H1 (cell line): ENCODE results near the gene GOLGA3. TPM values are rescaled to one million over a fixed set of nuclear protein-coding genes. Genes with fewer than 3 reads are reported as not detected.
"Not testable (repeated sequence)": the region's sequence is repeated elsewhere in the genome, so short reads cannot be mapped to it uniquely, and the experiment has no call there.

Experiments
- CTCF ChIA-PET: fragments of 300-600 bp; sonication (Branson Sonifier 250); formaldehyde crosslinking; loops from one replicate; lab custom pipeline; 2021; ENCODE audit not compliant: partially characterized antibody; lab: Charles Lee
- POLR2A ChIA-PET: fragments of 300-600 bp; sonication (Branson Sonifier 250); formaldehyde crosslinking; loops from one replicate; lab custom pipeline; 2021; ENCODE audit warnings: inconsistent platforms; ENCODE audit not compliant: partially characterized antibody; lab: Charles Lee
- DNase-seq, 2 experiments: peaks; one replicate each; pipeline versions ENCODE4 v3.0.0 to v3.0.0-alpha.2; 2010 to 2022; ENCODE audit warnings: low spot score in 2 of 2, low read depth in 1 of 2, mixed read lengths in 1 of 2
- FAIRE-seq: peaks from 2 replicates; lab custom pipeline; 2011; peaks lifted over from hg19 to GRCh38; lab: Jason Lieb, UNC
- H2AFZ ChIP-seq: 2 replicates; pipeline ENCODE4 v1.8.1; 2012; ENCODE audit warnings: low read length, inconsistent platforms
- H2AK5ac ChIP-seq: 2 replicates; pipeline ENCODE4 v1.6.1; 2013; ENCODE audit warnings: low read depth, low read length
- H2BK120ac ChIP-seq: replicated peaks from 2 replicates; pipeline ENCODE3; 2013; ENCODE audit warnings: low read depth, low read length, inconsistent platforms
- H2BK12ac ChIP-seq: 2 replicates; pipeline ENCODE4 v1.6.1; 2013; ENCODE audit warnings: low read depth, low read length
- H2BK15ac ChIP-seq: 2 replicates; pipeline ENCODE4 v1.6.1; 2013; ENCODE audit warnings: low read length
- H2BK20ac ChIP-seq: 2 replicates; pipeline ENCODE4 v1.6.1; 2013; ENCODE audit warnings: low read length
- H2BK5ac ChIP-seq: 2 replicates; pipeline ENCODE4 v1.6.1; 2013; ENCODE audit warnings: low read depth, low read length
- H3K14ac ChIP-seq: 2 replicates; pipeline ENCODE4 v1.6.1; 2013; ENCODE audit warnings: inconsistent platforms; ENCODE audit not compliant: insufficient read length
- H3K18ac ChIP-seq: 2 replicates; pipeline ENCODE4 v1.6.1; 2013; ENCODE audit warnings: low read length; ENCODE audit errors: extremely low read depth
- H3K23ac ChIP-seq: 2 replicates; pipeline ENCODE4 v1.6.1; 2013; ENCODE audit warnings: inconsistent platforms; ENCODE audit not compliant: insufficient read length
- H3K23me2 ChIP-seq: 2 replicates; pipeline ENCODE4 v1.6.1; 2013; ENCODE audit warnings: low read depth, low read length
- H3K27ac ChIP-seq: 2 replicates; pipeline ENCODE4 v1.6.1; 2011; ENCODE audit warnings: low read depth, low read length, inconsistent platforms
- H3K27me3 ChIP-seq, 4 experiments: replicated peaks in 1 of 4; 1 replicate in 1 of 4; 2 replicates in 3 of 4; pipeline versions ENCODE4 v1.6.1 to v1.8.1; 2011 to 2013; ENCODE audit warnings: low read length in 3 of 4, mild to moderate bottlenecking in 3 of 4, inconsistent platforms in 2 of 4, mixed read lengths in 2 of 4, moderate library complexity in 1 of 4; ENCODE audit not compliant: control insufficient read depth in 3 of 4, insufficient read depth in 3 of 4; ENCODE audit errors: extremely low read depth in 1 of 4
- H3K36me3 ChIP-seq, 4 experiments: 2 replicates each; pipeline versions ENCODE4 v1.6.1 to v1.8.1; 2011 to 2013; ENCODE audit warnings: mild to moderate bottlenecking in 4 of 4, low read length in 3 of 4, moderate library complexity in 2 of 4, control low read depth in 1 of 4, inconsistent platforms in 1 of 4; ENCODE audit not compliant: insufficient read depth in 4 of 4, control insufficient read depth in 2 of 4
- H3K4ac ChIP-seq: replicated peaks from 2 replicates; pipeline ENCODE3; 2013; ENCODE audit warnings: low read length, low read depth, mixed read lengths, inconsistent platforms; ENCODE audit not compliant: insufficient read length
- H3K4me1 ChIP-seq, 4 experiments: replicated peaks in 1 of 4; 1 replicate in 1 of 4; 2 replicates in 3 of 4; pipeline versions ENCODE4 v1.6.1 to v1.8.1; 2011 to 2013; ENCODE audit warnings: low read length in 3 of 4, inconsistent platforms in 2 of 4, mixed read lengths in 1 of 4; ENCODE audit not compliant: insufficient read depth in 4 of 4, control insufficient read depth in 3 of 4
- H3K4me2 ChIP-seq, 2 experiments: 2 replicates each; pipeline versions ENCODE4 v1.6.1 to v1.8.1; 2011 to 2013; ENCODE audit warnings: low read depth in 2 of 2, low read length in 2 of 2, control low read depth in 1 of 2, inconsistent platforms in 1 of 2, mild to moderate bottlenecking in 1 of 2; ENCODE audit not compliant: insufficient read depth in 1 of 2
- H3K4me3 ChIP-seq, 4 experiments: fragments of 200-600, 300-600 bp in 1 of 4; sonication (generic), shearing (Covaris generic), sonication (Bioruptor Twin) in 1 of 4; 2 replicates each; pipeline versions ENCODE4 v1.5.1 to v1.8.1; 2011 to 2016; ENCODE audit warnings: low read length in 4 of 4, low read depth in 3 of 4, control low read depth in 2 of 4, inconsistent platforms in 2 of 4, mild to moderate bottlenecking in 2 of 4, mixed read lengths in 1 of 4, moderate library complexity in 1 of 4; ENCODE audit not compliant: insufficient read depth in 2 of 4; ENCODE audit errors: extremely low read depth in 1 of 4
- H3K56ac ChIP-seq: replicated peaks from 2 replicates; pipeline ENCODE3; 2013; ENCODE audit warnings: low read depth, mild to moderate bottlenecking, mixed read lengths, low read length, inconsistent platforms; ENCODE audit not compliant: insufficient read length
- H3K79me1 ChIP-seq: 2 replicates; pipeline ENCODE4 v1.6.1; 2013; ENCODE audit warnings: low read depth, low read length, control low read depth
- H3K79me2 ChIP-seq, 2 experiments: 2 replicates each; pipeline versions ENCODE4 v1.6.1 to v1.8.1; 2012 to 2013; ENCODE audit warnings: low read length in 2 of 2, mild to moderate bottlenecking in 2 of 2, inconsistent platforms in 1 of 2; ENCODE audit not compliant: insufficient read depth in 2 of 2, control insufficient read depth in 1 of 2
- H3K9ac ChIP-seq, 4 experiments: replicated peaks in 1 of 4; 1 replicate in 1 of 4; 2 replicates in 3 of 4; pipeline versions ENCODE4 v1.6.1 to v1.8.1; 2011 to 2013; ENCODE audit warnings: low read depth in 3 of 4, low read length in 3 of 4, control low read depth in 2 of 4, mild to moderate bottlenecking in 2 of 4, moderate library complexity in 2 of 4, inconsistent platforms in 1 of 4; ENCODE audit errors: extremely low read depth in 1 of 4
- H3K9me3 ChIP-seq, 2 experiments: 2 replicates each; pipeline versions ENCODE4 v1.6.1 to v1.8.1; 2012 to 2013; ENCODE audit warnings: mild to moderate bottlenecking in 2 of 2, moderate library complexity in 2 of 2, control low read depth in 1 of 2, inconsistent platforms in 1 of 2, low read depth in 1 of 2, low read length in 1 of 2, mixed read lengths in 1 of 2; ENCODE audit not compliant: insufficient read depth in 2 of 2
- H4K20me1 ChIP-seq, 2 experiments: replicated peaks in 1 of 2; 2 replicates each; pipeline versions ENCODE3 to v1.8.1; 2011 to 2013; ENCODE audit warnings: inconsistent platforms in 2 of 2, low read length in 2 of 2, mild to moderate bottlenecking in 1 of 2; ENCODE audit not compliant: insufficient read depth in 2 of 2, control insufficient read depth in 1 of 2
- H4K5ac ChIP-seq: 2 replicates; pipeline ENCODE4 v1.6.1; 2013; ENCODE audit warnings: low read length, low read depth, mixed read lengths, inconsistent platforms; ENCODE audit not compliant: insufficient read length
- H4K8ac ChIP-seq: 2 replicates; pipeline ENCODE4 v1.8.0; 2013; ENCODE audit warnings: mild to moderate bottlenecking, moderate library complexity, low read length, inconsistent platforms; ENCODE audit not compliant: insufficient read depth; ENCODE audit errors: extremely low read depth
- H4K91ac ChIP-seq: replicated peaks from 2 replicates; pipeline ENCODE3; 2013; ENCODE audit warnings: low read length, mixed read lengths, inconsistent platforms; ENCODE audit not compliant: insufficient read length
- KDM4A ChIP-seq: IDR thresholded peaks from one replicate; pipeline ENCODE4 v1.7.1; 2012; ENCODE audit warnings: low read depth, mild to moderate bottlenecking, moderate library complexity, low read length, inconsistent platforms; ENCODE audit not compliant: severe bottlenecking
- SIX5 ChIP-seq: IDR thresholded peaks from 2 replicates; pipeline ENCODE4 v1.6.1; 2011; ENCODE audit warnings: mild to moderate bottlenecking, low read depth, low read length
- SP1 ChIP-seq: IDR thresholded peaks from 2 replicates; pipeline ENCODE4 v1.6.1; 2011; ENCODE audit warnings: low read depth, low read length
- TAF1 ChIP-seq: IDR thresholded peaks from 2 replicates; pipeline ENCODE4 v1.6.1; 2011; ENCODE audit warnings: mild to moderate bottlenecking, low read depth, low read length
- TAF7 ChIP-seq: optimal IDR thresholded peaks from 2 replicates; pipeline ENCODE3; 2011; ENCODE audit warnings: low read depth, mild to moderate bottlenecking, inconsistent platforms, low read length, moderate library complexity, borderline replicate concordance
- WGBS, 2 experiments: shearing (Covaris generic) in 1 of 2; methylation state at CpG; one replicate each; pipeline versions ENCODE4 v1.1.6 to v1.1.7; 2013 to 2015; ENCODE audit warnings: low lambda C conversion rate in 2 of 2, mixed read lengths in 2 of 2, inconsistent platforms in 1 of 2, low coverage in 1 of 2, missing lambda C conversion rate in 1 of 2; ENCODE audit not compliant: insufficient replicate concordance in 2 of 2, insufficient coverage in 1 of 2, insufficient read length in 1 of 2; ENCODE audit errors: extremely low coverage in 1 of 2, missing lambda C conversion rate in 1 of 2; 5-methylcytosine and 5-hydroxymethylcytosine counted together
- polyA plus RNA-seq, 7 experiments: library from polyadenylated mRNA; depleted of rRNA in 3 of 7; stranded (reverse) in 5 of 7; unstranded in 2 of 7; fragments of >200 nt in 5 of 7; fragments of 200-250 nt in 2 of 7; gene quantifications; 1 replicate in 5 of 7; 2 replicates in 1 of 7; 4 replicates in 1 of 7; pipeline versions ENCODE4 v1.2.1 to v1.2.3, GENCODE V29; 2011 to 2013; ENCODE audit warnings: missing spikeins in 2 of 7, mixed read lengths in 2 of 7
- total RNA-seq: library from RNA; stranded (reverse); fragmentation: NEBNext Ultra II Directional; extraction: Animal tissue kit (Norgen Biotek cat#: 25700); gene quantifications from 2 replicates; pipeline ENCODE4 v1.2.1, GENCODE V29; 2021

GOLGA3 gene
- total and polyA plus RNA-seq, 2 of the 8 experiments (the other 6 are each of a cell fraction or from before 2014, with no cell fraction given), result 6.4 to 33.1 TPM

DNA sequence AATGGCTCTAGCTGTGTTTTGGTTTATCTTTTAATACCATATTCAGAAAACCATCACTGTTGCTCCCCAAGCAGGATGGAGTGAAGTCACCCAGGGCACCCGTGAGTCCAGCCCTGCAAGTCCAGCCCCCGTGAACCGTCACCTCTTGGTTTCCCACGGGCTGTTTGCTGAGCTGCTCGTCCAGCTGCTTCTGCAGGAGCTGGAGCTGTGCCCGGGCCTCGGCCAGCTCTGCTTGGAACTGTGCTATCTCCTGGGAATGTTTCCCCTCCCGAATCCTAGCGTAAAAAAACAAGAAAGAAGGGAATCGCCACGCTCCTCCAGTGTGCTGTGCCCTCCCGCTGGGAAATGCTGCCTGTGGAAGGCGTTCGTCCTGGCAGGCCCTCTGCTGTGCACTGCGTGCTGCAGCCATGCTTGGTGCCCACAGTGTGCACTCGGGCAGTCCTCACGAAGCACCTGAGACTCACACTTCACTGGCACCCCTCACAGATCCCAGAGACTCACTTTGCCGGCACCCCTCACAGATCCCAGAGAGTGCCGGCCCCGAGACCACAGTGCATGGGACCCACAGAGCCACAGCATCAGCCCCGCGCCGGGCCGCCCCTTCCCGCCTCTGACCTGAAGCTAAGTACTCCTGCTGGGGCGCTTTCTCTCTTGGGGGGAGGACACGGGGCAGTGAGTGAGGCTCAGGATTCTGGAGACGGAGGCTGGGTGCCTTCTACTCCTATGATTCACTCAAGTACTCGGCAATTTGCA lies 51.7 kb downstream of the GOLGA3 start (continued):
- no peak for TF ChIP-seq KDM4A
- no peak for TF ChIP-seq TAF7
- TF ChIP-seq TAF1, result no peak
- no peak for TF ChIP-seq SP1
- TF ChIP-seq SIX5, result no peak

DNA sequence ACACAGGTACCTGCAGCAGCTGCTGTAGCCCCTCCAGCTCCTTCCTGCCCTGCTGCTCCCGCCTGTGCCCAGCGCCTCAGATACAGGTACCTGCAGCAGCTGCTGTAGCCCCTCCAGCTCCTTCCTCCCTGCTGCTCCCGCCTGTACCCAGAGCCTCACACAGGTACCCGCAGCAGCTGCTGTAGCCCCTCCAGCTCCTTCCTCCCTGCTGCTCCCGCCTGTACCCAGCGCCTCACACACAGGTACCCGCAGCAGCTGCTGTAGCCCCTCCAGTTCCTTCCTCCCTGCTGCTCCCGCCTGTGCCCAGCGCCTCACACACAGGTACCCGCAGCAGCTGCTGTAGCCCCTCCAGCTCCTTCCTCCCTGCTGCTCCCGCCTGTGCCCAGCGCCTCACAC lies 52.4 kb downstream of the GOLGA3 start:
- not testable (repeated sequence) for H2BK5ac ChIP-seq, FAIRE-seq, H3K9me3 ChIP-seq, H3K56ac ChIP-seq, H2AFZ ChIP-seq, H3K18ac ChIP-seq, H4K5ac ChIP-seq, H3K4ac ChIP-seq, H3K23ac ChIP-seq, H3K4me3 ChIP-seq, H3K27me3 ChIP-seq, H3K4me2 ChIP-seq, H3K9ac ChIP-seq, H4K20me1 ChIP-seq, H2BK20ac ChIP-seq, H3K14ac ChIP-seq, H2BK15ac ChIP-seq, H3K79me1 ChIP-seq, H3K4me1 ChIP-seq, H2BK12ac ChIP-seq, H4K91ac ChIP-seq, H2BK120ac ChIP-seq, H3K79me2 ChIP-seq, H3K27ac ChIP-seq, H3K23me2 ChIP-seq, H2AK5ac ChIP-seq, DNase-seq, H4K8ac ChIP-seq
- WGBS, 2 experiments, result 76% methylated on average over 12 of the region's 12 CpGs; no CpG with 5 or more reads in 1 of the 2 experiments
- ChIA-PET POLR2A (interaction anchor here (0.6 to 3.7 kb wide), 10 partner anchors 8 to 105 kb away, joined by 3 to 30 read pairs (median 4); partner anchors contain the start of genes ANKLE2 and PGAM5), CTCF (interaction anchor here (0.6 to 1.8 kb wide), 7 partner anchors 9 to 362 kb away, joined by 3 to 7 read pairs (median 4); no protein-coding TSS in a partner anchor)
- peaks cover 30 to 54% (median 49%) of the 10 kb centered on the region in 4 experiments for H3K36me3 ChIP-seq
